OCI-LY7 (cell line): ENCODE results near the gene EML6. TPM values are rescaled to one million over a fixed set of nuclear protein-coding genes. Genes with fewer than 3 reads are reported as not detected.

Experiments used
- BruUV-seq: library from RNA; stranded (reverse); fragments of 400-500 nt; replicated peaks from 2 replicates; lab custom pipeline; 2021; lab: Mats Ljungman, UMichigan
- CTCF ChIA-PET: fragments of 300-600 bp; sonication (Branson Sonifier 250); formaldehyde crosslinking; loops from one replicate; lab custom pipeline; 2022; ENCODE audit warnings: antibody characterized with exemption; ENCODE audit not compliant: unreplicated experiment; lab: Charles Lee
- POLR2A ChIA-PET: fragments of 300-600 bp; sonication (Branson Sonifier 250); formaldehyde crosslinking; loops from one replicate; lab custom pipeline; 2022; ENCODE audit warnings: antibody characterized with exemption; lab: Charles Lee
- DNase-seq: peaks from one replicate; pipeline ENCODE4 v3.0.0-alpha.2; 2015; ENCODE audit warnings: low spot score
- H2AFZ ChIP-seq: fragments of 200-600 bp; sonication (generic), shearing (Covaris generic); 2 replicates; pipeline ENCODE4 v1.6.1; 2014; ENCODE audit warnings: mild to moderate bottlenecking, antibody characterized with exemption, low read length, moderate library complexity
- H3K27ac ChIP-seq: fragments of 200-600 bp; sonication (generic); 2 replicates; pipeline ENCODE4 v1.5.1; 2014; ENCODE audit warnings: mixed run types, low read depth, mild to moderate bottlenecking, moderate library complexity, low read length, inconsistent platforms; ENCODE audit not compliant: poor library complexity, severe bottlenecking
- H3K36me3 ChIP-seq: fragments of 200-600 bp; sonication (generic); 2 replicates; pipeline ENCODE4 v1.6.1; 2014; ENCODE audit warnings: mild to moderate bottlenecking, antibody characterized with exemption, low read length, moderate library complexity, mixed read lengths; ENCODE audit not compliant: insufficient read depth
- H3K4me1 ChIP-seq: fragments of 200-600 bp; sonication (generic); 2 replicates; pipeline ENCODE4 v1.5.1; 2014; ENCODE audit warnings: mild to moderate bottlenecking, low read length; ENCODE audit not compliant: insufficient read depth, poor library complexity, severe bottlenecking
- H3K4me2 ChIP-seq: fragments of 200-600 bp; sonication (generic); 2 replicates; pipeline ENCODE4 v1.6.1; 2014; ENCODE audit warnings: mild to moderate bottlenecking, low read length
- H3K4me3 ChIP-seq: fragments of 200-600 bp; sonication (generic); 2 replicates; pipeline ENCODE4 v1.5.1; 2014; ENCODE audit warnings: mild to moderate bottlenecking, low read depth, low read length; ENCODE audit not compliant: poor library complexity, severe bottlenecking
- H3K79me2 ChIP-seq: fragments of 200-600 bp; sonication (generic); 2 replicates; pipeline ENCODE4 v1.6.1; 2016; ENCODE audit warnings: low read depth, mild to moderate bottlenecking, low read length, moderate library complexity, mixed read lengths; ENCODE audit not compliant: insufficient read depth
- H3K9me2 ChIP-seq: fragments of 200-600 bp; sonication (generic); 2 replicates; pipeline ENCODE4 v1.6.1; 2016; ENCODE audit warnings: mild to moderate bottlenecking, low read length, mixed read lengths; ENCODE audit not compliant: insufficient read depth
- H3K9me3 ChIP-seq: fragments of 200-600 bp; sonication (generic); 2 replicates; pipeline ENCODE4 v1.6.1; 2014; ENCODE audit warnings: mild to moderate bottlenecking, mixed run types, low read length, mixed read lengths
- H4K20me1 ChIP-seq: fragments of 200-600 bp; sonication (generic); 2 replicates; pipeline ENCODE4 v1.6.1; 2014; ENCODE audit warnings: mild to moderate bottlenecking, antibody characterized with exemption, low read length, moderate library complexity, mixed read lengths; ENCODE audit not compliant: insufficient read depth
- EZH2phosphoT487 ChIP-seq: fragments of 200-600 bp; sonication (generic); IDR thresholded peaks from 2 replicates; pipeline ENCODE4 v1.6.1; 2018; ENCODE audit warnings: low read depth, borderline replicate concordance, mild to moderate bottlenecking, mixed run types, antibody characterized with exemption, low read length, moderate library complexity, mixed read lengths
- intact Hi-C: fragments of 100-400 bp; cut with micrococcal nuclease; formaldehyde crosslinking; loops from one replicate; pipeline ENCODE4 v1.10.0; 2022; ENCODE audit not compliant: unreplicated experiment
- total RNA-seq, 2 experiments: library from RNA; depleted of rRNA in 1 of 2; stranded (reverse); fragments of >200 nt in 1 of 2; shearing (Covaris generic) in 1 of 2; gene quantifications; 2 replicates each; pipeline ENCODE4 v1.2.3, GENCODE V29; 2014 to 2022
- TF ChIP-seq, protein P1 (sequence below): fragments of 200-600 bp; sonication (generic); conservative IDR thresholded peaks from 2 replicates; pipeline ENCODE4 v1.5.1; 2014; ENCODE audit warnings: mild to moderate bottlenecking, antibody characterized with exemption, low read length, moderate library complexity, mixed read lengths

The EML6 gene
- total RNA-seq, 2 experiments from 2014 or later: 310 to 367 TPM

DNA sequence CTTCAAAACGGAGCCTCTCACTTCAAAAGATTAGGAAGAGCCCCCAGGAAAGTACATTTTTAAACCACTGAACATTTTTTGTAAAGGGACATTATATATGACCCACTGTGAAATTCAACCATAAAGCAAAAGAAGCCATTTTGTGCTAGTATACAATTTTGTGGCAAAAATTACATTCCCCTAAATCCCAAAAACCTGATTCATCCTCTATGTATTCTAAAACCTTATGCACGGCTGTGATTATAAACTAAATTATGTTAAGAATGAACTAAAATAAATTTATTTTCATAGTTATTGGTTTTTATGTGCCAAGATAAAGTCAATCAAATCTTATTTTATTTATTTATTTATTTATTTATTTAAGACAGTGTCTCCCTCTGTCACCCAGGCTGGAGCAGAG lies 278.3 kb downstream of the EML6 start:
- peaks cover 13% of the 10 kb centered on the region for H3K4me1 ChIP-seq

DNA sequence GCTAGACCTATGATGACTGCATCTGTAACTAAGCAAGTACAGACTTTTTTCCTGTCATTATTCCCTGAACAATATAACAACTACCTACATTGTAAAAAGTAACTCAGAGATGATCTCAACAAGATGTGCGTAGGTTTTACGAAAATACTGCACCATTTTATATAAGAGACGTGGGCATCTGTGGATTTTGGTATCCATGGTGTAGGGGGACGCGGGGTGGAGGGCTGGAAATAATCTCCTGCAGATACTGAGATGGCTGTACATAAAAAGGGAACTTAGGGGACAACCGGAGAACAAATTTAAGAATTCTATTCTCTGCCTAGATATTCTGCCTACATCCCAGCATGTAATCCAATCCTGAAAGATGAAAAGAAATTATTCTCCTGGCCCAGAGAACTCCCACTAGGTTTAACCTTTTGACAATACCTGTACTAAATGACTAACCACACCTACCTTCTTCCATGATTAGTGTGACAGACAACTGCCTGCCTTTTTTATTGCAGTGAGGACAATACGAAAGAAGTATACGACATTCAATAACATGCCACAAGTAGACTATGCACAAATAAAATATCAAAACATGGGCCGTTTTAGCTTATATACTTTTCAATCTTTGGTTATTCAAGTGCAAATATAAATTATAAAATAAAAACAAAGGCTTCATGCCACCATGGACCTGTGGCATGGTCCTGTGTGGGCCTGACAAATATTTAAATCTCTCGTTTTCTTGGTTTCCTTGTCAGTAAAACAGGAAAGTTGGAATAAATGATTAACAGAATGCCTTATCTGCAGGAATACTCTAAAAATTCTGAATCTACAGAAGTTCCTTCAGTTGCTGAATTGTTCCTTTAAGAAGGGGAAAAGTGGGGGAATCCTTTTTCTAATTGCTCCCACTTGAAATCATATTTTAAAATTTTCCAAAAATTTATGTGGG lies 280.5 kb downstream of the EML6 start:
- POLR2A ChIA-PET: interaction anchor here (1.2 to 1.8 kb wide), 2 partner anchors 44 to 173 kb away, joined by 4 read pairs; no protein-coding TSS in a partner anchor
- Histone ChIP-seq H3K4me3 (no peak overlapping the region), H2AFZ (no peak overlapping the region), H3K4me1 (peaks cover 5% of the 10 kb centered on the region), H3K4me2 (no peak overlapping the region), H3K9me2 (no peaks in the 10 kb centered on the region), H3K36me3 (no peaks in the 10 kb centered on the region), H4K20me1 (peaks cover 10% of the 10 kb centered on the region; the same call in 1 of the 2 replicates), H3K79me2 (peaks cover 67% of the 10 kb centered on the region), H3K9me3 (no peaks in the 10 kb centered on the region), H3K27ac (no peak overlapping the region)
- TF ChIP-seq, protein P1, sequence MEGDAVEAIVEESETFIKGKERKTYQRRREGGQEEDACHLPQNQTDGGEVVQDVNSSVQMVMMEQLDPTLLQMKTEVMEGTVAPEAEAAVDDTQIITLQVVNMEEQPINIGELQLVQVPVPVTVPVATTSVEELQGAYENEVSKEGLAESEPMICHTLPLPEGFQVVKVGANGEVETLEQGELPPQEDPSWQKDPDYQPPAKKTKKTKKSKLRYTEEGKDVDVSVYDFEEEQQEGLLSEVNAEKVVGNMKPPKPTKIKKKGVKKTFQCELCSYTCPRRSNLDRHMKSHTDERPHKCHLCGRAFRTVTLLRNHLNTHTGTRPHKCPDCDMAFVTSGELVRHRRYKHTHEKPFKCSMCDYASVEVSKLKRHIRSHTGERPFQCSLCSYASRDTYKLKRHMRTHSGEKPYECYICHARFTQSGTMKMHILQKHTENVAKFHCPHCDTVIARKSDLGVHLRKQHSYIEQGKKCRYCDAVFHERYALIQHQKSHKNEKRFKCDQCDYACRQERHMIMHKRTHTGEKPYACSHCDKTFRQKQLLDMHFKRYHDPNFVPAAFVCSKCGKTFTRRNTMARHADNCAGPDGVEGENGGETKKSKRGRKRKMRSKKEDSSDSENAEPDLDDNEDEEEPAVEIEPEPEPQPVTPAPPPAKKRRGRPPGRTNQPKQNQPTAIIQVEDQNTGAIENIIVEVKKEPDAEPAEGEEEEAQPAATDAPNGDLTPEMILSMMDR: no peak
- TF ChIP-seq EZH2phosphoT487: no peak
- CTCF ChIA-PET: no interaction called here
- BruUV-seq: no TSS peak
- intact Hi-C loops: no loop called here
- DNase-seq: no peak

More for the DNA sequence above, 278.3 kb downstream of the EML6 start:
- Histone ChIP-seq H4K20me1 (peaks cover 5% of the 10 kb centered on the region; the same call in 1 of the 2 replicates), H3K9me2 (no peaks in the 10 kb centered on the region), H2AFZ (no peak overlapping the region), H3K36me3 (no peaks in the 10 kb centered on the region), H3K9me3 (no peaks in the 10 kb centered on the region), H3K27ac (no peak overlapping the region), H3K4me3 (no peak overlapping the region), H3K4me2 (no peak overlapping the region), H3K79me2 (peaks cover 69% of the 10 kb centered on the region)
- ChIA-PET CTCF (no interaction called here), POLR2A (interaction anchor here (1.1 to 2.3 kb wide), 3 partner anchors 17 to 47 kb away, joined by 4 to 5 read pairs (median 4); no protein-coding TSS in a partner anchor)
- no peak for DNase-seq
- no peak for TF ChIP-seq EZH2phosphoT487
- TF ChIP-seq, protein P1: no peak
- intact Hi-C loops: no loop called here
- no TSS peak for BruUV-seq
